Gastroesophageal sphincter (tissue), 4 donors: Measurements from ENCODE around the gene TLL1. TPM values are rescaled to one million over a fixed set of nuclear protein-coding genes. Genes with fewer than 3 reads are reported as not detected.

Experiments used
- ATAC-seq: fragments of 150-250 bp; one replicate; pipeline ENCODE4 v1.9.1; 2016; ENCODE audit warnings: mild to moderate bottlenecking, moderate library complexity
- H3K27ac ChIP-seq, 4 donors: fragments of 200-600 bp; sonication (generic) in 3 of 4; 1 replicate in 3 of 4; 2 replicates in 1 of 4; pipeline ENCODE4 v1.5.1; 2016 to 2019
- H3K27me3 ChIP-seq: fragments of 200-600 bp; sonication (generic); one replicate; pipeline ENCODE4 v1.5.1; 2019
- H3K36me3 ChIP-seq, 2 donors: fragments of 200-600 bp; sonication (generic); one replicate each; pipeline ENCODE4 v1.5.1; 2019; ENCODE audit warnings: control low read depth in 1 of 2
- H3K4me1 ChIP-seq, 3 donors: fragments of 200-600 bp; sonication (generic); 1 replicate in 2 of 3; 2 replicates in 1 of 3; pipeline ENCODE4 v1.5.1; 2016 to 2019; ENCODE audit warnings: control low read depth in 2 of 3
- H3K4me3 ChIP-seq, 2 donors: fragments of 200-600 bp; sonication (generic); one replicate each; pipeline ENCODE4 v1.5.1; 2019; ENCODE audit warnings: mild to moderate bottlenecking in 1 of 2, moderate library complexity in 1 of 2
- H3K9me3 ChIP-seq, 3 donors: fragments of 200-600 bp; sonication (generic); one replicate each; pipeline ENCODE4 v1.5.1; 2017 to 2019; ENCODE audit warnings: control low read depth in 2 of 3
- EP300 ChIP-seq: sonication (generic); formaldehyde crosslinking; IDR thresholded peaks from one replicate; pipeline ENCODE4 v1.6.1; 2017; ENCODE audit warnings: antibody characterized with exemption, mild to moderate bottlenecking
- POLR2A ChIP-seq, 2 donors: fragments of 450-650 bp; IDR thresholded peaks; one replicate each; pipeline ENCODE4 v1.6.1; 2017; ENCODE audit warnings: antibody characterized with exemption in 2 of 2, mild to moderate bottlenecking in 2 of 2, moderate library complexity in 1 of 2
- POLR2AphosphoS5 ChIP-seq: sonication (generic); formaldehyde crosslinking; IDR thresholded peaks from one replicate; pipeline ENCODE4 v1.6.1; 2017; ENCODE audit warnings: antibody characterized with exemption
- WGBS, 2 donors: methylation state at CpG; one replicate each; pipeline ENCODE4 v1.1.5; 2018; ENCODE audit warnings: low coverage in 1 of 2; 5-methylcytosine and 5-hydroxymethylcytosine counted together
- total RNA-seq, 4 donors: library from RNA; depleted of rRNA; stranded (reverse); fragments of >200 nt; gene quantifications; one replicate each; pipeline ENCODE4 v1.1.0, GENCODE V29; 2016
- TF ChIP-seq, protein P1 (sequence below), 4 experiments: fragments of 200-600 bp in 2 of 4; fragments of 450-650 bp in 2 of 4; sonication (generic) in 1 of 4; IDR thresholded peaks; one replicate each; pipeline ENCODE4 v1.5.1; 2017 to 2019; ENCODE audit warnings: antibody characterized with exemption in 4 of 4, mild to moderate bottlenecking in 2 of 4, moderate library complexity in 2 of 4

The TLL1 gene
- total RNA-seq, 4 donors from 2014 or later = 7.0 to 9.3 (median 8.6) TPM

DNA sequence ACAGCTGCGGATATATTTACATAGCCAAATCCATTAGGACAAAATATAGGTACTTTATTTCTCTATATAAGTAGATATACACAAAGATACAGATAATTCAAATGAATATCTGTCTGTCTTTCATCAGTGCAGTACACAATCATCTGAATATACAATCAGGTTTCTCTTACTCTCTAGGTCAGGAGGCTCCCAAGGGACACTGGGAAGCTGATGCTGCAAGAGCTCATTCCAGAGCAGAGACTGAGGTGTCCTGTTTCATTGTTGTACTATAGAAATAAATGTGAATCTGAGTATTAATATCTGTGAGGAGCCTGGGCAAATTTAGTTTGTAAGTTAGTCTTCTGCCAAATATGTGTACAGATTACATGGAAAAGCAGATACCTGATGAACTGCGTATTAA, 4.2 kb downstream of the TLL1 start:
- no peaks in the 10 kb centered on the region for H3K36me3 ChIP-seq
- ATAC-seq = no peak
- no peak overlapping the region for H3K4me3 ChIP-seq
- peak overlapping the region in 2 of 4 donors; percentile 22 to 49 for H3K27ac ChIP-seq
- H3K27me3 ChIP-seq = peaks cover 4% of the 10 kb centered on the region
- WGBS, 2 donors = 98 to 100% methylated on average over 2 of the region's 2 CpGs
- no peaks in the 10 kb centered on the region for H3K9me3 ChIP-seq
- peaks cover 0 to 44% (median 0%) of the 10 kb centered on the region in 3 donors for H3K4me1 ChIP-seq
- TF ChIP-seq POLR2AphosphoS5 (no peak), POLR2A (IDR thresholded peaks at IDR 0.05) (no peak), EP300 (no peak)
- TF ChIP-seq, protein P1, sequence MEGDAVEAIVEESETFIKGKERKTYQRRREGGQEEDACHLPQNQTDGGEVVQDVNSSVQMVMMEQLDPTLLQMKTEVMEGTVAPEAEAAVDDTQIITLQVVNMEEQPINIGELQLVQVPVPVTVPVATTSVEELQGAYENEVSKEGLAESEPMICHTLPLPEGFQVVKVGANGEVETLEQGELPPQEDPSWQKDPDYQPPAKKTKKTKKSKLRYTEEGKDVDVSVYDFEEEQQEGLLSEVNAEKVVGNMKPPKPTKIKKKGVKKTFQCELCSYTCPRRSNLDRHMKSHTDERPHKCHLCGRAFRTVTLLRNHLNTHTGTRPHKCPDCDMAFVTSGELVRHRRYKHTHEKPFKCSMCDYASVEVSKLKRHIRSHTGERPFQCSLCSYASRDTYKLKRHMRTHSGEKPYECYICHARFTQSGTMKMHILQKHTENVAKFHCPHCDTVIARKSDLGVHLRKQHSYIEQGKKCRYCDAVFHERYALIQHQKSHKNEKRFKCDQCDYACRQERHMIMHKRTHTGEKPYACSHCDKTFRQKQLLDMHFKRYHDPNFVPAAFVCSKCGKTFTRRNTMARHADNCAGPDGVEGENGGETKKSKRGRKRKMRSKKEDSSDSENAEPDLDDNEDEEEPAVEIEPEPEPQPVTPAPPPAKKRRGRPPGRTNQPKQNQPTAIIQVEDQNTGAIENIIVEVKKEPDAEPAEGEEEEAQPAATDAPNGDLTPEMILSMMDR (IDR thresholded peaks at IDR 0.05) = no peak

DNA sequence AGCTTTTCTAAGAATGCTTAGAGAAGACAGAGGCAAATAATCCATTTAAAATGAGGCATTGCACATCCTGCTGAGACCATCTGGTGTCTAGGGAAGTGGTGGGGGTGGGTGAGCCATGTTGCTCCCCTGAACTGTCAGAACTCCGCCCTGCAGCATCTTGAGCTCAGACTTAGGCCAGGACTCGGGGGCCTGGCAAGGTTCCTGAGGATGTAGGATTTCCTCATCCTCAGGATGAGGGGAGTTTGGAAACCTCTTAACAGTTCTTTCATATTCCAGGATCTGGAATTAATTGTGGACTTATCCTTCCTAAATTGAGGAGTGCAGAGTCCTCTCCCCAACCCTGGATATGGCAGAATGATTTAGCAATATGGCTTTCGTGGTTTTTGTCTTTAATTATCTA, 6.6 kb downstream of the TLL1 start:
- Histone ChIP-seq H3K36me3 (no peaks in the 10 kb centered on the region), H3K4me3 (no peak overlapping the region), H3K9me3 (no peaks in the 10 kb centered on the region), H3K27ac (peak overlapping the region in 3 of 4 donors; percentile 1 to 38 (median 29)), H3K27me3 (peaks cover 4% of the 10 kb centered on the region), H3K4me1 (peaks cover 0 to 23% (median 0%) of the 10 kb centered on the region in 3 donors)
- TF ChIP-seq, protein P1 (IDR thresholded peaks at IDR 0.05) = no peak
- no peak for TF ChIP-seq EP300
- no peak for TF ChIP-seq POLR2AphosphoS5
- TF ChIP-seq POLR2A (IDR thresholded peaks at IDR 0.05) = no peak
- no peak for ATAC-seq
- WGBS, 2 donors = 70 to 73% methylated on average over 1 of the region's 3 CpGs

DNA sequence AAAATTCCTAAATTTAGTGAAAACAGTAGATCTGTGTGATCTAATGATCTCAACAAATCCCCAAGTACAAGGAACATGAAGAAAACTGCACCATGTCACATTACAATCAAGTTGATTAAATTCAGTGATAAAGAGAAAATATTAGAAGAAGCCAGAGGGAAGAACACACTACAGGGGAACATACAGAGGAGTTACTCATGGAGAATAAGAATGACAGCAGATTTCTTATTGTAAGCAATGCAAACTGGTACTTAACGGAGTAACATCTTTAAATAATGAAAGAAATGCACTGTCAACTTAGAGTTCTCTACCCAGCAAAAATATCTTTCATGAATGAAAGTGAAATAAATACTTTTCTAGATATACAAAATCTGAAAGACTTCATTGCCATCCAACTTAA, 21.1 kb downstream of the TLL1 start:
- peaks cover 0 to 26% (median 0%) of the 10 kb centered on the region in 3 donors for H3K9me3 ChIP-seq
- ATAC-seq = no peak
- no peak overlapping the region for H3K27ac ChIP-seq
- H3K4me1 ChIP-seq = no peaks in the 10 kb centered on the region
- H3K36me3 ChIP-seq = no peaks in the 10 kb centered on the region
- WGBS, 2 donors = 75 to 96% methylated on average over 1 of the region's 1 CpG
- TF ChIP-seq, protein P1 (IDR thresholded peaks at IDR 0.05) = no peak
- TF ChIP-seq POLR2A (IDR thresholded peaks at IDR 0.05) = no peak
- no peak for TF ChIP-seq EP300
- no peak for TF ChIP-seq POLR2AphosphoS5
- H3K27me3 ChIP-seq = no peaks in the 10 kb centered on the region
- H3K4me3 ChIP-seq = no peak overlapping the region

DNA sequence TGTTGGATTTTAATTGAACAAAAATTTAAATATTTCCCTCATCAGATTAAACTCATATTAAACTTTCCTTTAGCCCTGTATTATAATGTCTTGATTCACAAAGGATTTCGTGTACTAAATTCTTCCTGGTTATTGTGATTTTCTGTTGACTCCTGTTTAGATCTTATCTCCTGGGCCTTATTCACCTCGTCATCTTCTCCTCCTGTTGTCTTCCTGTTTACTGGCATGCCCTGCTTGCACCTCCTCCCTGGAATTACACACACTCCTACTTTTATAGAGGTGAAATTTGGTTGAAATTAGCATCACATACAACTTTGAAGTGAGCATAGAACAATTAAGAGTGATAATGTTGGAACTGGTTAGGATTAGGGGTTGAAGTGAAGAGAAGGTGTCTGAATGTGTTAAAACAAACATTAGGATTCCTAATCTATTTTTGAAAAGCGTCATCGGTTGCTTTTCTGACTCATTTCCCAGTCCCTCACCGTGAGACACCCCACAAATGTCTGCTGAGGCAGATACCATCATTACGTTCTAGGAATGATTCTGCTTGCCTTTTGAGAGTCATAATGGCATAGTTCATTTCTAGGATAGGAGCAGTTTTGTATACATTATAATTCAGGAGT, 32.5 kb downstream of the TLL1 start:
- 27 to 50% methylated on average over 6 of the region's 6 CpGs for WGBS, 2 donors
- no peak for ATAC-seq
- Histone ChIP-seq H3K27ac (peak overlapping the region in 2 of 4 donors; percentile 29 to 31), H3K9me3 (peaks cover 0 to 6% (median 0%) of the 10 kb centered on the region in 3 donors), H3K36me3 (no peaks in the 10 kb centered on the region), H3K4me1 (peaks cover 0 to 15% (median 0%) of the 10 kb centered on the region in 3 donors), H3K27me3 (no peaks in the 10 kb centered on the region), H3K4me3 (no peak overlapping the region)
- TF ChIP-seq EP300 (no peak), POLR2A (IDR thresholded peaks at IDR 0.05) (no peak), POLR2AphosphoS5 (no peak)
- TF ChIP-seq, protein P1 (IDR thresholded peaks at IDR 0.05) = no peak

DNA sequence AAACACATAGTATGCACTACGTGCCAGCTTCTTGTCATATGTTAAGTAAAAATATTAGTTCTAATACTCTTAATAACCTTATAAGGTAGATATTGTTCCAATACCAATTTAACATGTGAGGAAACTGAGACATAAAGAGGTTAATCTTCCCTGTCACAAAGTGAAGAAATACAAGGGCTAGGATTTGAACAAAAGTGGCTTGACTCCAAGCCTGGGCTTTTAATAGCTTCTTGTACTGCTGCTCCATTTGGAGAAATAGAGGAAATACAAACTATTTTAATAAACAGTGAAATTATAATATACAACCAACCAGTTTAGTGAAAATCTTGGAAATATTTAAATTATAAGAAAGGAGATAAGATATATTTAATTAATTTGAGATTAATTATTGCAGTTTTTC, 33.2 kb downstream of the TLL1 start:
- 57 to 63% methylated on average over 1 of the region's 1 CpG for WGBS, 2 donors
- H3K9me3 ChIP-seq = no peaks in the 10 kb centered on the region
- H3K27me3 ChIP-seq = no peaks in the 10 kb centered on the region
- no peaks in the 10 kb centered on the region for H3K36me3 ChIP-seq
- H3K4me1 ChIP-seq = peaks cover 0 to 15% (median 0%) of the 10 kb centered on the region in 3 donors
- ATAC-seq = no peak
- H3K27ac ChIP-seq = no peak overlapping the region
- TF ChIP-seq EP300 (no peak), POLR2AphosphoS5 (no peak), POLR2A (IDR thresholded peaks at IDR 0.05) (no peak)
- TF ChIP-seq, protein P1 (IDR thresholded peaks at IDR 0.05) = no peak
- H3K4me3 ChIP-seq = no peak overlapping the region
